HEK293 (cell line): ENCODE data around the gene ATRNL1.

Source experiments
- REPIN1 ChIP-seq: fragments of 450-650 bp; formaldehyde crosslinking; IDR thresholded peaks from 2 replicates; pipeline ENCODE4 v1.5.1; 2017; ENCODE audit warnings: missing biosample characterization, missing genetic modification characterization, low read depth
- ZNF629 ChIP-seq: fragments of 450-650 bp; formaldehyde crosslinking; IDR thresholded peaks from 2 replicates; pipeline ENCODE4 v1.5.1; 2017; ENCODE audit warnings: missing biosample characterization, missing genetic modification characterization
- TF ChIP-seq, protein P1 (sequence below): fragments of 450-650 bp; formaldehyde crosslinking; IDR thresholded peaks from 2 replicates; pipeline ENCODE4 v1.5.1; 2016; ENCODE audit warnings: missing biosample characterization, missing genetic modification characterization

- TF ChIP-seq, protein P1, sequence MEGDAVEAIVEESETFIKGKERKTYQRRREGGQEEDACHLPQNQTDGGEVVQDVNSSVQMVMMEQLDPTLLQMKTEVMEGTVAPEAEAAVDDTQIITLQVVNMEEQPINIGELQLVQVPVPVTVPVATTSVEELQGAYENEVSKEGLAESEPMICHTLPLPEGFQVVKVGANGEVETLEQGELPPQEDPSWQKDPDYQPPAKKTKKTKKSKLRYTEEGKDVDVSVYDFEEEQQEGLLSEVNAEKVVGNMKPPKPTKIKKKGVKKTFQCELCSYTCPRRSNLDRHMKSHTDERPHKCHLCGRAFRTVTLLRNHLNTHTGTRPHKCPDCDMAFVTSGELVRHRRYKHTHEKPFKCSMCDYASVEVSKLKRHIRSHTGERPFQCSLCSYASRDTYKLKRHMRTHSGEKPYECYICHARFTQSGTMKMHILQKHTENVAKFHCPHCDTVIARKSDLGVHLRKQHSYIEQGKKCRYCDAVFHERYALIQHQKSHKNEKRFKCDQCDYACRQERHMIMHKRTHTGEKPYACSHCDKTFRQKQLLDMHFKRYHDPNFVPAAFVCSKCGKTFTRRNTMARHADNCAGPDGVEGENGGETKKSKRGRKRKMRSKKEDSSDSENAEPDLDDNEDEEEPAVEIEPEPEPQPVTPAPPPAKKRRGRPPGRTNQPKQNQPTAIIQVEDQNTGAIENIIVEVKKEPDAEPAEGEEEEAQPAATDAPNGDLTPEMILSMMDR (tag by site-specific recombination) = no peak
- TF ChIP-seq ZNF629 (tag by site-specific recombination) = no peak
- no peak for TF ChIP-seq REPIN1 (tag by site-specific recombination)
Measured at GRCh38 chr10:115981081-115981480, 887.9 kb downstream of the ATRNL1 start.
